COLO668 (cell line): ENCODE measurements around the gene CASP9.
"Not testable (repeated sequence)": the region's sequence is repeated elsewhere in the genome, so short reads cannot be mapped to it uniquely, and the experiment has no call there.

Experiments used
- DNase-seq: peaks from one replicate; lab custom pipeline; 2025; ENCODE audit not compliant: unreplicated experiment; lab: John Stamatoyannopoulos, UW

Gene CASP9

DNA sequence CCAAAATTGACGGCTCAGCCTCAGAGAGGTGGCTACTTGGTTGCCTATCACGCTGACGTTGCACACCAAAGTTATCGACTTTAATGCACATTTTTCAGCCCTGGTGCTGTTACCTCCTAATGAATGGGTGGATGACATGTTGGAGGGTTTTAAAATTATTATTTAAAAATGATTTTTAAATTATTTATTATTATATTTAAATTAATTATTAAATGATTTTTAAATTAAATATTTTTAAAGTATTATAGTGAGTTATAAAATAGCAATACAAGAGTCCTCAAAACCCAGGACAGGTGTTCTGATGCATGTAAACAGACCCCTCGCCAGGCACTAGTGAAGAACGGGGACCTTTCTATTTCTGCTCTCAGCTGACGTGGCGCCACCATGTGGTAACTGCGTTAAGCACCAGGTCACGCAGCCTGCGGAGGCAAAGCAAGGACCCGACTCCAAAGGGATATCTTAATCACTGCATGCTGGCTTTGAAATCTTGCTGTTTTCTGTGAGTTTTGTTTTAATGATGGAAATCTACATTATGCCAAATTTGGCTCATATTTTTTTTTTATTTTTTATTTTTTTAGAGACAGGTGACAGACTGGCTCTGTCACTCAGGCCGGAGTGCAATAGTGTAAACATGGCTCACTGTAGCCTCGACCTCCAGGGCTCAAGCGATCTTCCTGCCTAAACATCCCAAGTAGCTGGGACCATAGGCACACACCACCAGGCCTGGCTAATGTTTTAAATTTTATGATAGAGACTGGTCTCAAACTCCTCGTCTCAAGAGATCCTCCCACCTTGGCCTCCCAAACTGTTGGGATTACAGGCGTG lies 22.6 kb downstream of the CASP9 start:
- peak; percentile 90 for DNase-seq

DNA sequence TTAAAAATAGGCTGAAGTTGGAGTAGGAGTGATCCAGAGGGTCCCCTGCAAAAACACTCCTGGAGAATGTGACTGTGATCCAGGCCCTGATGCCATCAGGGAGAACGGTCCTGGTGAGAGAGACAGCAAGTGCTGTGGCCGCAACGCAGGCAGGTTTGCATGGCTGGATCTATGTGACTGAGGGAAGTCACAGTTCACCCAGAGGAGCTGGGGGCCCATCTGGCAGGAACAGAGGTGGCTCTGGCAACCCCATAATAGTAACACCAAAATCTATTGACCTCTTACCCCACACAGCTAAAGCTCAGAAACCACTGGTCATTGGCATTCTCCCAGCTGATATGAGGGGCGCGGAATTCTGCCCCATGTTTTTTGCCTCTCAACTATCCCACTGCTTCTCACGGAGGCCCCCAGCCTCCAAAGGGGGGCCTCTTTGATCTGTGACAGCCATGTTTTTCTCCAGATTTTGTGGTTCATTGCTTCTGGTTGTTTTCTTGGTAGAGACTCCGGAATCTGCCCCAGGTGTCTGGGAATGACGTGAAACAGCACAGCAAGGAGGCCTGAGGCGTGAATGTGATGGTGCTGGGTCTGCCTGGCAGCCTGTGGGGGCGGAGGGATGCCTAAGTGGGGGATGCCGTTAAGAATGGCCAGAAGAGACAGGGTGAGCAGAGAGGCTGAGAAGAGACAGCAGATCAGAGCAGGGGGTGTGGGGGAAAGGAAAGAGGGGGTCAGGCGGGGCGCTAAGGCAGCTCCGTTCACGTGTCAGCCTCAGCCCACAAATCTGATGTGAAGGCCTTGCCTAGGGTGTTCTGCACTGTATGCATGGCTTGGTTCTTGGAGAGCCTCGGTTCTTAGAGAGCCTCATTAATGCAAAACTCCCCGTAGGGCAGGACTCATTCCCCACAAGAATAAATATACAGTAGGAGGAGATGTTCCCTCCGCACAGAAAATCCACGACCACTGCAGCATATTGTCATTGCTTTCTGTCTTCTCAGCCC lies 23.5 kb downstream of the CASP9 start:
- no peak for DNase-seq

DNA sequence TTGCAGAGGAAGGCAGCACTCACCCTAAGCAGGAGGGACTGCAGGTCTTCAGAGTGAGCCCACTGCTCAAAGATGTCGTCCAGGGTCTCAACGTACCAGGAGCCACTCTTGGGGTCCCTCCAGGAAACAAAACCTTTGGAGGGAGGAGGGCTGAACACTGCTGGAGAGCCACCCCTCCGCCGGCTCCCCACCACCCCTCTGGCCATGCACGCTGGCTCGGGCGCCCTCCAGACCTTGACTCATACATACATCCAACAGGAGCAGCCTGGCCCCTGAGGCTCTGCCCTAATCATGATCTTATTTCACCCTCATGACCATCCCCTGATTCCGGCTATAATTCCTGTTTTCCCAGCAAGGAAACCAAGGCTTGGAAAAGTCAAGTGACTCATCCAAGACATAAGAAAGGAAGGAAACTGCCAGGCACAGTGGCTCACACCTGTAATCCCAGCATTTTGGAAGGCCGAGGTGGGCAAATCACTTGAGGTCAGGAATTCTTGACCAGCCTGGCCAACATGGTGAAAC lies 30.1 kb downstream of the CASP9 start:
- no peak for DNase-seq

DNA sequence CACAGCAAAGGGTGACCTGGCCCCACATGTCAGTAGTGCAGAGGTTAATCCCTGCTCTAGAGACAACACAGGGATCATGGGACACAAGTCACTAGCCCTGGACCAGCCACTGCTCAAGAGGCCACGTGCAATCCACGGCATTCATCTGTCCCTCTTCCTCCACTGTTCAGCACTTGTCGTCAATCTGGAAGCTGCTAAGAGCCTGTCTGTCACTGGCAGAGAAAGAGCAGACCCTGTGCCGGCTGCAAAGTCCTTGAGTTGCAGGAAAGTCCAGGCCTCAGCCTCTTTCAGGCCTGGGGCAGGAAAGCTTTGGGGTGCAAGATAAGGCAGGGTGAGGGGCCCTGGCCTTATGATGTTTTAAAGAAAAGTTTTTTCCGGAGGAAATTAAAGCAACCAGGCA lies 31.4 kb downstream of the CASP9 start:
- no peak for DNase-seq

DNA sequence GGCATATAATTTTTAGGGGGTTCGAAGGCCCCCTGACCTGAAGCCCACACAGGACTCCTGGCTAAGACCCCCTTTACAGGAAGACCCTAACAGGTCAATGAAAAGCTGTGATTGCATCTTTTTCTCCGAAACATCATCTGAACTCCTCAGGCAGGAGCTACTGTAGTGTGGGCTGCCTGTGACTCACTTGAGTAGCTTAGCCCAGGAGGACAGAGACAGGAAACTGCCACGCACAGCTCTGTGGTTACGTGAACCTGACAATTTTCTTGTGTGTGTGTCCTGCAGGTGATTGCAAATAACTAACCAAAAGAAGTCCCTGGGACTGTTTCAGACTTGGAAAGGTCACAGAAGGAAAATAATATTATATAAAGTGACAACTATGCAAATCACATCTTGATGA lies 33.0 kb downstream of the CASP9 start:
- not testable (repeated sequence) for DNase-seq

DNA sequence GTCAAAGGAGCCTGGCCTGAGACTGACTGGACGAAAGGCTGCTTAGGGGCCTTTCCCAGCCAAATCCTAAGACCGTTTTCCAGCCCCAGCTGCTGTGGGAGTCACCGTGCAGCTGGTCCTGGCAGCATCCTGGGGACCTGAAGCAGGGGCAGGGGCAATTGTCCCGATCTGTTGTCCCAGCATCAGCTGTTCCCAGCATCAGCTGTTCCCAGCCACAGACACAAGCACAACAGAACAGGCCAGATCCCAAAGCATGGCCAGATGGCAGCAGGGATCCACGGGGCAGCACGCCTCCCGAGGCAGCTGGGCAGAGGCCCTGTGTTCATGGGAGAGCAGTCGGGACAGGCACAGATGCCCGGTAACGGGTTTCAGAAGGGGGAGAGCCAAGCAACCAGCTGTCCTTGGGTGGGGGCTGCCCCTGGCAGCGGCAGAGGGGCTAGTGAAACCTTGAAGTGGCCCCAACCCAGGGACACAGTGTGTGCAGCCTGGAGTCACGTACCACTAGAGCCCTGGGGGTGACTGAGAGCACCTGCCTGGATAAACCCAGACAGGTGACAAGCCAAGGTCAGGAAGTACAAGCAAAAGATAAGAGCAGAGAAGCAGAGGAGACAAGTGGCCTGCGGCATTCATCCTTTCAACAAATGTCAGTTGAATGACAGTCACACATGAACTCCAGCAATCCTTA lies 34.8 kb downstream of the CASP9 start:
- peak; percentile 96 for DNase-seq

DNA sequence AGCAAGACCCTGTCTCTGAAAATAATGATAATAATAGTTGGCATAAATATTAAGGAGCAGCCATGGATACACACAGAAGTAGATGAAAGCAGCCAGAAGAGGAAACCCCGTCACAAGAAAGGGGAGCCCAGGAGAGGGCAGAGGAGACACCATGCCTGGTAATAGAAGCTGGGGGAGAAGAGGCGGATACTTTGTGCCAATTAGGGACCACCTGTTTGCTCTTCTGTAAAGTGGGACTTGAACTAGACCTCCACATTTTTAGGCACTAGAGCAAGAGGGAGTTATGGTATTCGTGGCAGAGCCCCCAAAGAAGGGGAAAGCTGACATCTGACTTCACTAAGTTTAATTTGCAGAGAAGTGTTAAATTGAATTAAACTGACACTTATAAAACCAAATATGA lies 35.6 kb downstream of the CASP9 start:
- no peak for DNase-seq

DNA sequence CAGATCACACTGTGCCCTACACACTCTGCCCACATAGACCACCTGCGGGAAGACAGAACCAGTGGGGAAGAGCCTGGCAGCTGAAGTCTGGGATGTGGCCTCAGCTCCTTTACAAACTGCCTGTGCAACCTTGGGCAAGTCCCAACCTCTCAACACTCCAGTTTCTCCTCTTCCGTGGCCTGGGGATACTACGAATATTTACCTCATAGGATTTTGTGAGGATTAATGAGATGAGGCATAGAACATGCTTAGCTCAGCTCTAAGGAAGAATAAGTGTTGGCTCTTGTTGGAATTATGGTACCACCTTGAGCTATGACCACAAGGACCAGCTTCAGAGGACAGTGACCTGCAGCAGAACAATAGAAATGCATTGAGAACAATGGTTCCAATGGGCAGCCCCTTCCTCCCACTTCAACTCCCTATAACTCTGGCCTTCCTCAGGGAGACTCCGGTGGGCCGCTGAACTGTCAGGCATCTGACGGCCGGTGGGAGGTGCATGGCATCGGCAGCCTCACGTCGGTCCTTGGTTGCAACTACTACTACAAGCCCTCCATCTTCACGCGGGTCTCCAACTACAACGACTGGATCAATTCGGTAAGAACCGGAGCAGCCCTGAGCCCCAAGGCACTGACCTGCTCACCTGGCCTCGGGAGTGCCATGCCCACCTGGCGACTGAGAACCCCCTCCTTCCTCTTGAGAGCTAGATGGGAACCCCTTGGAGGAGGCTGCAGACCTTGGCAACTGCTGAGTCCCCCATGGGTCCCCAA lies 37.0 kb downstream of the CASP9 start:
- not testable (repeated sequence) for DNase-seq

DNA sequence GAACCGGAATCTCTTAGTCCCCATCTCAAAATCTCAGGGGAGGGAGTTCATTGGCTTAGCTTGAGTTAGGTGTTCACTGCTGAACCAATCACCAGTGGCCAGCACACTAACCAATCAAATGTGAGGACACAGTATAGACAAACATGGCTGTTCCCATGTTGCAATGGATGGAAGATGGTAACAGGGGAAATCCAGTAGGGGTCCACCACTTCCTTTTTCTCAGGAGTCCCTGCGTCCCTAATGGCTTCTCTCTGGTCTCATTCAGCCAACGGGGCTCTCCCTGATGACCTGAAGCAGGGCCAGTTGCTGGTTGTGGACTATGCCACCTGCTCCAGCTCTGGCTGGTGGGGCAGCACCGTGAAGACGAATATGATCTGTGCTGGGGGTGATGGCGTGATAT lies 38.4 kb downstream of the CASP9 start:
- no peak for DNase-seq

DNA sequence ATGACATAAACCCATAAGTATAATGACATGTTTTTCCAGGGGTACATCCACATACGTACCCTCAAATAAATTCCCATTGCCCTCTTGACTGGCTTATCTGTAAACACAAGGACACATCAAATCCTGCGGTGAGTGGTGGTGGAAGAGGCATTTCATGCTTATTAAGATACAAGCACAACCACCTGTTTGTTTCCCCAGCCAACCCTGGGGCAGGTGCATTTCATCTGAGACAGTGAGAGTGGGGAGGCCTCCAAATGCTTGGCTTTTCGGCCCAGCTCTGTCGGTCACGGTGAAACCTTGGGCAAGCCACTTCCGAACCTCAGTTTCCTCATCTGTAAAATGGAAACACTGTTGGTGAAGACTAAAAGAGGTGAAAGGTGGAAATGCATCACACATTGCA lies 39.6 kb downstream of the CASP9 start:
- DNase-seq = not testable (repeated sequence)

DNA sequence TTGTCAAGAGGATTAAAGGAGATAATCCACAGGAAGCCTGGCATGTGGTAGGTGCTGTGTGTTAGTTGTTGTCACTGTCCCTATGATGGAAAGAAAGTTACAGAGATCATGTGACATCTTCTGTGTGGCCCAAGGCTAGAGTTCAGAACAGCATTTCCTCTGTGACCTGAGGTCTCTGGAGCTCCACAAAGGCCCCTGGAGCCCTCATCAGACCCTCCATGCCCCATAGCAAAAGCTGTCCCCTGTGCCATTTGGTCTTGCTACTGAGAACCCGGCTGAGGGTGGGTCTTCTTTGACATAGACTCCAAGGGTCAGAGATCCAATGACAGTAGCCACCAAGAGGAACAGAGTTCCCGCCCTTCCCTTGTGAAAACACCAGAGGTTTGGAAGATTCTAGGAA lies 40.0 kb downstream of the CASP9 start:
- no peak for DNase-seq

DNA sequence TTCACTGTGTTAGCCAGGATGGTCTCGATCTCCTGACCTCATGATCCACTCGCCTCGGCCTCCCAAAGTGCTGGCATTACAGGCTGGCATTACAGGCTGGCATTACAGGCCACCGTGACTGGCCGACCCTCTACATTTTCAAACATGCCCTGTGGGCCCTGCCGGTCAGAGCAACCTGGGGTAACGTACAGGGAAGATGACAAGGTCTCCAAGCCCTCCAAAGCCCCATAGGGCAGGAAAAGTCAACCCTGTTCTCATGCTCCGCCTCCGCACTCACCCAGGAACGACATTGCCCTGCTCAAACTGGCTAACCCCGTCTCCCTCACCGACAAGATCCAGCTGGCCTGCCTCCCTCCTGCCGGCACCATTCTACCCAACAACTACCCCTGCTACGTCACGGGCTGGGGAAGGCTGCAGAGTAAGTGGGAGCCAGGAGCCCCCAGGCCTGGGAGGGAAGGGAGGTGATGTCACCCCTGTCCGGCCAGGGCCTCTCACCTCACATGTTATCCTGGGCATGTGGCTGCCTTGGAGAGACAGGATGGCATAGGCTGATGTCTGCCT lies 41.0 kb downstream of the CASP9 start:
- DNase-seq = not testable (repeated sequence)

DNA sequence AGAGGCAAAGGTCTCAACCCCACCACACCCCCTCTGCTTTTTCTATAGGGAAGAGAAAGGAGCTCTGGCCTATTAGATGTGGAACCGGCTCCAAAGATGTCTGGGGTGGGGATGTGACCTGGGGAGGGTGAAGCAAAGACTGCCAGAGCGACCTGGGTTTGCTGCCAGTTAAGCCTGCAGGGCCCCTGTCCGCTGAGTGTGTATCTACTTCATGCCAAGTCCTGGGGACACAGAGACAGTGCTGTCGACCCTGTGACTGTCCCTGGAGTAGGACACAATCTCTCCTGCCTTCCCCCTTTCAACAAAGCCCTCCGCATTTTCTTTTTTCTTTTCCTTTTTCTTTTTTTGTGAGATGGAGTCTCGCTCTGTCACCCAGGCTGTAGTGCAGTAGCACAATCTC lies 41.6 kb downstream of the CASP9 start:
- DNase-seq = not testable (repeated sequence)

DNA sequence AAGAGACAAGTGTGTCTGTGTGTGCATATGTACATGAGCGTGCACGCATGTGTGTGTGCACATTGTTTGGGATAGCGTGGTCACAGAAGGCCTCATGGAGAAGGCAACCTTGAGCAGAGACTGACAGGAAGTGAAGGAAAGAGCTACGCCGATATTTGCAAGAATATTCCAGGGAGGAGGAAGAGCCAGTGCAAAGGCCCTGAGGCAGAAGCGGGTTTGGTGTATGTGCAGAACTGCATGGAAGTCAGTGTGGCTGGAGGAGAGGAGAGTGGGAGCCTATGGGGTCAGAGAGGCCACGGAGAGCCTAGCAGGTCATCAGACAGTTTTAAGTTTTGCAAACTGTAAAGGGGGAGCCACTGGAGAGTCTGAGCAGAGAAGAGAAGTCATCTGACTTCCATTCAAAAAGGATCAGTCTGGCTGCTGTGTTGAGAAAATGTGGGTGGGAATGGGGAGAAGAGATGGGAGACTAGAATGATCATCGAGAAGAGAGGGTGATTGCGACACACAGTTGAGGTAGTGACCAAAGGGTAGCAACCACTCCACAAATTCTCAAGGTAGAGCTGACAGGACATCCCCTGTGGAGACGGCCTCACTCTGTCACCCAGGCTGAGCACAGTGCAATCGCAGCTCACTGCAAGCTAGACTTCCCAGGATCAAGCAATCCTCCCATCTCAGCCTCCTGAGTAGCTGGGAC lies 44.2 kb downstream of the CASP9 start:
- no peak for DNase-seq

DNA sequence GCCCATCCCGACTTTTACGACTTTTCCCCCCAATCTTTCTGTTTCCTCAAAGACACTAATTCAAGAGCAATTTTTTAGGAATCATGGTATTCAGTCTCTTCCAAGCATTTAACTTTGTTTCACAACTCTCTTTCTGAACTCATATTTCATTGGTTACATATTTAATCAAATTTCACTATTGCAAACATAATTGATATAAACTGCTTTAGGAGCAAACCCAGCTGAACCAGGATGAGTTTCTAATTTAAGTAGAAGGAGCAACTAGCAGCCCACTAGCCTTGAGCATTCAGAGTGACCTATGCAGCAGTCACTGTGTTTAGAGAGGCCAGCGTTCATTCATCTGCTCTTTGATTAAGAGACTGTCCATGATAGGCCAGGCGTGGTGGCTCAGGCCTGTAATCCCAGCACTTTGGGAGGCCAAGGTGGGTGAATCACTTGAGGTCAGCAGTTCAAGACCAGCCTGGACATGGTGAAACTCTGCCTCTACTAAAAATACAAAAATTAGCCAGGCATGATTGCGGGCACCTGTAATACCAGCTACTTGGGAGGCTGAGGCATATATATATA lies 46.3 kb downstream of the CASP9 start:
- DNase-seq = no peak

DNA sequence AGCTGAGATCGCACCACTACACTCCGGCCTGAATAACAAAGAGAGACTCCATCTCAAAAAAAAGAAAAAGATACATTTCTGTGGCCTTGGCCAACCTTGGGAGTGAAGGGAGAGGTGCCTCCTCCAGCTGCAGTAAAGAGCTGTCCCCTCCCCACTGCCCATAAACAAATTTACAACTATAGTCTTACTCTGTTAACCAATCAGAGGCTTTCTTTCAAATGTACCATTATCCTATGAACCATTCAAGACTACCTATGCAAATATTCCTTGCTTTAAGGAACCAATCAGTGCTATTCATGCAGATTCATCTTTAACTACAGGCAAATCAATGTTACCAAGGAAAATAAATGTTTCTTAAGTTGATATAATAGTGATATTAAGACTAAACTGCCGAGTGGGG lies 47.1 kb downstream of the CASP9 start:
- DNase-seq = no peak

DNA sequence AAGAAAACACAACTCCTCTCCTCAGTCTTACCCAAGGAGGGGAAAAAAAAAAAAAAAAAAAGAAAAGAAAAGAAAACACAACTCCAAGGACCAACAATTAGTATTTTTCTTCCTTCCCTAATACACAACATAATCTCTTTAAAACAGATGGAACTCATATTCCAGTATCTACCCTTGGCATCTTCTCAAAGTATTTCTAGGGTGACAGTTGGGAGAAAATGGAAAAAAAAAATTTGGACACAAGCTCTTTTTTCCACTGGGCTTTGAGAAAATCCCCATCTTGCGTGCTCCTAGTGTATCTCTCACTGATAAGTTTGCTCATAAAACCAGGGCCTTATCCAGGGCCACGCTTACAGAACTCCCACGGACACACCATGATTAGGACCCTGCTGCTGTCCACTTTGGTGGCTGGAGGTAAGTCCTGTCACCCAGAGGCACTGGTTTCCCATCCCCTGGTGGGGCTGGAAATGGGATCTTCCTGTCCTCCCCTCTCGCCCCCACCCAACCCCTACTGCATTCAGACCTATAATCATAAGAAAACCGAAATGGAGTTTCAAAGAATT lies 48.2 kb downstream of the CASP9 start, which contains the start of gene CELA2B:
Gene CELA2B (plus strand): TSS at position 353 of the 563 bp plus-strand sequence. CDS start 22 bp downstream, at position 375.
- DNase-seq = no peak

DNA sequence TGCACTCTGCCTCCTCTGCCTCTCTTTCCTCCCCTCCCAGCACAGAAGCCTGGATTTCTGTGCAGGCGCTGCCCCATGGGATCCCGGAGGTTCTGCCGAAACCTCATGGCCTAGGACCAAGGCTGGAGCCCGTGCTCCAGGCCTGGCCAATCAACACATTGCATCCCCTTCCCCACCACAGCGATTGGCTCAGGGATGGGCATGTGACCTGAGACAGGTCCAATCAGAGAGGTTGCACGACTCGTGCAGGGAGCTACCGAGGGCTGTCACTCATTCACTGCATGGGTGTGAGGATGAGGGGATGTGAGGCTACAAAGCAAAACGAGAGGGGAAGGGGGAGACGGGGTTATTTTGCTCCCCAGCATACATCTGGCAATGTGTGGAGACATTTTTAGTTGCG lies 51.4 kb downstream of the CASP9 start:
- no peak for DNase-seq

DNA sequence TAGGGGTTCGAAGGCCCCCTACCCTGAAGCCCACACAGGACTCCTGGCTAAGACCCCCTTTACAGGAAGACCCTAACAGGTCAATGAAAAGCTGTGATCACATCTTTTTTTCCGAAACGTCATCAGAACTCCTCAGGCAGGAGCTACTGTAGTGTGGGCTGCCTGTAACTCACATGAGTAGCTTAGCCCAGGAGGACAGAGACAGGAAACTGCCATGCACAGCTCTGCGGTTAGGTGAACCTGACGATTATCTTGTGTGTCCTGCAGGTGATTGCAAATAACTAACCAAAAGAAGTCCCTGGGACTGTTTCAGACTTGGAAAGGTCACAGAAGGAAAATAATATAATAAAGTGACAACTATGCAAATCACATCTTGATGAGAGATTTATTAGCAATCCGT lies 52.3 kb downstream of the CASP9 start:
- not testable (repeated sequence) for DNase-seq
